Mucosa of rectum (tissue), 2 donors: ENCODE measurements around the gene NAGS.
"Not testable (repeated sequence)": the region's sequence is repeated elsewhere in the genome, so short reads cannot be mapped to it uniquely, and the experiment has no call there.

Experiments
- H3K27ac ChIP-seq, 2 donors: one replicate each; pipeline ENCODE4 v1.7.0; 2013; ENCODE audit warnings: inconsistent platforms in 2 of 2, low read depth in 2 of 2, low read length in 2 of 2
- H3K27me3 ChIP-seq, 2 donors: one replicate each; pipeline ENCODE4 v1.7.0; 2013; ENCODE audit warnings: low read length in 2 of 2; ENCODE audit not compliant: control insufficient read depth in 2 of 2, insufficient read depth in 2 of 2
- H3K36me3 ChIP-seq, 2 donors: one replicate each; pipeline ENCODE4 v1.7.0; 2013; ENCODE audit warnings: low read length in 2 of 2; ENCODE audit not compliant: control insufficient read depth in 2 of 2, insufficient read depth in 2 of 2
- H3K4me1 ChIP-seq, 2 donors: one replicate each; pipeline ENCODE4 v1.7.0; 2013; ENCODE audit warnings: low read length in 2 of 2, mild to moderate bottlenecking in 1 of 2; ENCODE audit not compliant: control insufficient read depth in 2 of 2, insufficient read depth in 2 of 2
- H3K4me3 ChIP-seq, 2 donors: one replicate each; pipeline ENCODE4 v1.7.0; 2013; ENCODE audit warnings: low read length in 2 of 2
- H3K9ac ChIP-seq, 2 donors: one replicate each; pipeline ENCODE4 v1.7.0; 2013; ENCODE audit warnings: low read length in 2 of 2, low read depth in 1 of 2, mild to moderate bottlenecking in 1 of 2
- H3K9me3 ChIP-seq, 2 donors: one replicate each; pipeline ENCODE4 v1.7.0; 2013; ENCODE audit warnings: low read length in 2 of 2; ENCODE audit not compliant: control insufficient read depth in 2 of 2
- donor health status: healthy.
- donor health status: Normal muscosa, but diverticular disease.

Gene NAGS

GRCh38 chr17:43983515-43984411 is 20.7 kb upstream of the NAGS start:
- H3K4me1 ChIP-seq = peaks cover 8 to 9% of the 10 kb centered on the region in 2 donors
- no peak overlapping the region for H3K27ac ChIP-seq
- no peaks in the 10 kb centered on the region for H3K9me3 ChIP-seq
- H3K4me3 ChIP-seq = peak overlapping the region; percentile 7 to 14
- H3K27me3 ChIP-seq = peaks cover 35 to 43% of the 10 kb centered on the region in 2 donors
- H3K9ac ChIP-seq = no peak overlapping the region
- H3K36me3 ChIP-seq = no peaks in the 10 kb centered on the region

GRCh38 chr17:43984521-43984920 is 19.9 kb upstream of the NAGS start:
- Histone ChIP-seq H3K36me3 (no peaks in the 10 kb centered on the region), H3K4me3 (no peak overlapping the region), H3K9ac (no peak overlapping the region), H3K4me1 (peaks cover 8 to 9% of the 10 kb centered on the region in 2 donors), H3K27me3 (peaks cover 34 to 46% of the 10 kb centered on the region in 2 donors), H3K27ac (no peak overlapping the region), H3K9me3 (no peaks in the 10 kb centered on the region)

- Histone ChIP-seq H3K4me1 (peaks cover 8 to 9% of the 10 kb centered on the region in 2 donors), H3K27me3 (peaks cover 32 to 42% of the 10 kb centered on the region in 2 donors), H3K9ac (no peak overlapping the region), H3K4me3 (no peak overlapping the region), H3K36me3 (no peaks in the 10 kb centered on the region), H3K9me3 (no peaks in the 10 kb centered on the region), H3K27ac (no peak overlapping the region)
Observed at GRCh38 chr17:43986225-43986981, 18.0 kb upstream of the NAGS start.

GRCh38 chr17:43987131-43988021 is 17.0 kb upstream of the NAGS start:
- Histone ChIP-seq H3K27me3 (peaks cover 27 to 34% of the 10 kb centered on the region in 2 donors), H3K4me1 (peaks cover 8 to 9% of the 10 kb centered on the region in 2 donors), H3K27ac (no peak overlapping the region), H3K36me3 (no peaks in the 10 kb centered on the region), H3K9me3 (no peaks in the 10 kb centered on the region), H3K9ac (no peak overlapping the region), H3K4me3 (no peak overlapping the region)

- Histone ChIP-seq H3K4me1 (peaks cover 6 to 7% of the 10 kb centered on the region in 2 donors), H3K9me3 (no peaks in the 10 kb centered on the region), H3K4me3 (no peak overlapping the region), H3K27ac (no peak overlapping the region), H3K9ac (no peak overlapping the region), H3K36me3 (no peaks in the 10 kb centered on the region), H3K27me3 (peaks cover 19 to 29% of the 10 kb centered on the region in 2 donors)
Observed at GRCh38 chr17:43988301-43988700, 16.1 kb upstream of the NAGS start.

GRCh38 chr17:43992641-43993040 is 11.8 kb upstream of the NAGS start:
- H3K4me1 ChIP-seq = peaks cover 2 to 3% of the 10 kb centered on the region in 2 donors
- H3K36me3 ChIP-seq = no peaks in the 10 kb centered on the region
- H3K9ac ChIP-seq = no peak overlapping the region
- no peak overlapping the region for H3K27ac ChIP-seq
- peaks cover 9 to 25% of the 10 kb centered on the region in 2 donors for H3K27me3 ChIP-seq
- no peaks in the 10 kb centered on the region for H3K9me3 ChIP-seq
- H3K4me3 ChIP-seq = no peak overlapping the region

- peaks cover 11 to 12% of the 10 kb centered on the region in 2 donors for H3K27me3 ChIP-seq
- no peaks in the 10 kb centered on the region for H3K36me3 ChIP-seq
- peaks cover 2 to 3% of the 10 kb centered on the region in 2 donors for H3K4me1 ChIP-seq
- peak overlapping the region in 1 of 2 donors; percentile 26 for H3K4me3 ChIP-seq
- H3K27ac ChIP-seq = no peak overlapping the region
- no peaks in the 10 kb centered on the region for H3K9me3 ChIP-seq
- H3K9ac ChIP-seq = no peak overlapping the region
Observed at GRCh38 chr17:43994272-43995149, 9.9 kb upstream of the NAGS start.

GRCh38 chr17:43995150-43995471 is 9.3 kb upstream of the NAGS start:
- Histone ChIP-seq H3K4me1 (peaks cover 2 to 3% of the 10 kb centered on the region in 2 donors), H3K27ac (no peak overlapping the region), H3K9me3 (no peaks in the 10 kb centered on the region), H3K9ac (no peak overlapping the region), H3K4me3 (no peak overlapping the region), H3K36me3 (no peaks in the 10 kb centered on the region), H3K27me3 (peaks cover 12 to 14% of the 10 kb centered on the region in 2 donors)

GRCh38 chr17:43997180-43997579 is 7.2 kb upstream of the NAGS start:
- H3K27me3 ChIP-seq = peaks cover 13 to 17% of the 10 kb centered on the region in 2 donors
- H3K27ac ChIP-seq, H3K4me1 ChIP-seq, H3K9me3 ChIP-seq, H3K4me3 ChIP-seq, H3K9ac ChIP-seq, H3K36me3 ChIP-seq: not testable (repeated sequence)
